ENCODE results near the gene WRAP73. TPM values are rescaled to one million over a fixed set of nuclear protein-coding genes. Genes with fewer than 3 reads are reported as not detected.

Gene WRAP73
- total RNA-seq, 6 experiments from 2014 or later: 5.6 to 9.1 (median 7.1) TPM

DNA sequence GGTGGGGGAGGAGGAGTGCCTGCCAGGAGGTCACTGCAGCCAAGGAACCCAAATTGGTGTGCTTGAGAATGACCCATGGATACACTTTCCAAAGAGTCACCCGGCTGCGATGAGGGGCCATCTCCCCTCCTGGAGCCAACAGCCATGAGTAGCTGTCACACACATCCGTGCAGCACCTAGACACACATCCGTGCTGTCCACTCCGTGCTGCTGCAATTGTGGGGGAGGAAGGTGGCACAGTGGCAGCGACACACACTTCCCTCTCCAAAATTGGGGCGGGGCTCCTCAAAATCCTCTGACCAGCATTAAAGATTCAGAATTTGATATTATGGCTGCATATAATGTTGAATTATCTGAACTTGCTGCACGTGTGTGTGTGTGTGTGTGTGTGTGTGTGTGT, 18.2 kb upstream of the WRAP73 start:
- no peak for TF ChIP-seq POLR2A (IDR thresholded peaks at IDR 0.05)
- TF ChIP-seq, protein P1, sequence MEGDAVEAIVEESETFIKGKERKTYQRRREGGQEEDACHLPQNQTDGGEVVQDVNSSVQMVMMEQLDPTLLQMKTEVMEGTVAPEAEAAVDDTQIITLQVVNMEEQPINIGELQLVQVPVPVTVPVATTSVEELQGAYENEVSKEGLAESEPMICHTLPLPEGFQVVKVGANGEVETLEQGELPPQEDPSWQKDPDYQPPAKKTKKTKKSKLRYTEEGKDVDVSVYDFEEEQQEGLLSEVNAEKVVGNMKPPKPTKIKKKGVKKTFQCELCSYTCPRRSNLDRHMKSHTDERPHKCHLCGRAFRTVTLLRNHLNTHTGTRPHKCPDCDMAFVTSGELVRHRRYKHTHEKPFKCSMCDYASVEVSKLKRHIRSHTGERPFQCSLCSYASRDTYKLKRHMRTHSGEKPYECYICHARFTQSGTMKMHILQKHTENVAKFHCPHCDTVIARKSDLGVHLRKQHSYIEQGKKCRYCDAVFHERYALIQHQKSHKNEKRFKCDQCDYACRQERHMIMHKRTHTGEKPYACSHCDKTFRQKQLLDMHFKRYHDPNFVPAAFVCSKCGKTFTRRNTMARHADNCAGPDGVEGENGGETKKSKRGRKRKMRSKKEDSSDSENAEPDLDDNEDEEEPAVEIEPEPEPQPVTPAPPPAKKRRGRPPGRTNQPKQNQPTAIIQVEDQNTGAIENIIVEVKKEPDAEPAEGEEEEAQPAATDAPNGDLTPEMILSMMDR (IDR thresholded peaks at IDR 0.05): no peak
- WGBS (ENCODE audit: insufficient coverage, low coverage, low lambda C conversion rate, missing lambda C conversion rate): 58% methylated on average over 3 of the region's 8 CpGs

DNA sequence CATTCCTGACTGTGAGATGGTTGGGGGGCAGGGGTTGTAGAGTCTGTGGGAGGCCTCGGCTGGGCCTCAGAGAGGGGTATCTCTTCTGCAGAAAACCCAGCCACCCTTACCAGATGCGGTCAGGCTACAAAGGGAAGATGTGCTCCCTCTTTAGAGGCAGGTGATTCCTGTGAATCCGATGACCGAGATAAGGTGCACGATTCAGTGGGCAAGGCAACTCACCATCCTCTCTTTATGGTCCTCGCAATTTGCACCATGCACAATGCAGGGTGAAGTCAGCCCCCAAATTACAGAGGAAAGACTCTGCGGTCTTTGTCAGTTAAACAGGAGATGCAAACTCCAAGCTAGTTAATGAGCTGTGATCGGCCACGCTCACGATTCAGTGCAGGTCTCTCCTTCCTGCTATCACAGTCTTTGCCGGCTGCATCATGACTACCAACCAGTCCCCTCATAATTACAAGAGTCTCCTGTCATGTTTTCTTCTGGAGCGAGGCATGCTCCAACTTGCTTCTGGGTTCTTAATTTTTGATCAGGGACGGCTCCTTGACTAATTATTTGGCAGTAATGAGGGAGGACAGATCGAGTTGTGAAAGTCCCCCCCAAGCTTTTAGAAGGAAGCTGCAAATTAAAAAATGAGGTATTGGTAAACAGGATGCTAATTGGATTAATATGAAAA, 14.9 kb upstream of the WRAP73 start:
- Histone ChIP-seq H3K27me3 (no peaks in the 10 kb centered on the region), H3K27ac (no peak overlapping the region), H3K9me3 (no peaks in the 10 kb centered on the region), H3K4me1 (peaks cover 0 to 5% (median 2%) of the 10 kb centered on the region in 4 donors), H3K36me3 (no peaks in the 10 kb centered on the region), H3K4me3 (no peak overlapping the region)
- WGBS (ENCODE audit: insufficient coverage, low coverage, low lambda C conversion rate, missing lambda C conversion rate): 75% methylated on average over 6 of the region's 14 CpGs
- TF ChIP-seq, protein P1 (IDR thresholded peaks at IDR 0.05): no peak
- no peak for TF ChIP-seq POLR2A (IDR thresholded peaks at IDR 0.05)
- DNase-seq: peak in 2 of 3 donors; percentile 9 to 41
- no peak for ATAC-seq
- intact Hi-C loops (cut with DNase I): no loop called here

More for the DNA sequence above, 18.2 kb upstream of the WRAP73 start:
- no peaks in the 10 kb centered on the region for H3K27me3 ChIP-seq
- no peaks in the 10 kb centered on the region for H3K9me3 ChIP-seq
- H3K27ac ChIP-seq: no peak overlapping the region
- ATAC-seq (no peak), DNase-seq (peak; percentile 11 to 49 (median 40))
- intact Hi-C loops (cut with DNase I): no loop called here
- no peak overlapping the region for H3K4me3 ChIP-seq
- H3K4me1 ChIP-seq: peaks cover 0 to 5% (median 2%) of the 10 kb centered on the region in 4 donors
- H3K36me3 ChIP-seq: no peaks in the 10 kb centered on the region

- TF ChIP-seq, protein P1 (IDR thresholded peaks at IDR 0.05): no peak
- no peak for TF ChIP-seq POLR2A (IDR thresholded peaks at IDR 0.05)
- peaks cover 0 to 3% (median 1%) of the 10 kb centered on the region in 4 donors for H3K4me1 ChIP-seq
- no peaks in the 10 kb centered on the region for H3K36me3 ChIP-seq
- H3K27me3 ChIP-seq: no peaks in the 10 kb centered on the region
- no CpG with 5 or more reads among the region's 14 CpGs for WGBS (ENCODE audit: insufficient coverage, low coverage, low lambda C conversion rate, missing lambda C conversion rate)
- peak; percentile 14 to 39 (median 32) for DNase-seq
- no peak for ATAC-seq
- H3K27ac ChIP-seq: no peak overlapping the region
- intact Hi-C loops (cut with DNase I): no loop called here
- no peaks in the 10 kb centered on the region for H3K9me3 ChIP-seq
- H3K4me3 ChIP-seq: no peak overlapping the region
These were observed 14.2 kb upstream of the WRAP73 start for GRCh38 chr1:3663999-3664699.

DNA sequence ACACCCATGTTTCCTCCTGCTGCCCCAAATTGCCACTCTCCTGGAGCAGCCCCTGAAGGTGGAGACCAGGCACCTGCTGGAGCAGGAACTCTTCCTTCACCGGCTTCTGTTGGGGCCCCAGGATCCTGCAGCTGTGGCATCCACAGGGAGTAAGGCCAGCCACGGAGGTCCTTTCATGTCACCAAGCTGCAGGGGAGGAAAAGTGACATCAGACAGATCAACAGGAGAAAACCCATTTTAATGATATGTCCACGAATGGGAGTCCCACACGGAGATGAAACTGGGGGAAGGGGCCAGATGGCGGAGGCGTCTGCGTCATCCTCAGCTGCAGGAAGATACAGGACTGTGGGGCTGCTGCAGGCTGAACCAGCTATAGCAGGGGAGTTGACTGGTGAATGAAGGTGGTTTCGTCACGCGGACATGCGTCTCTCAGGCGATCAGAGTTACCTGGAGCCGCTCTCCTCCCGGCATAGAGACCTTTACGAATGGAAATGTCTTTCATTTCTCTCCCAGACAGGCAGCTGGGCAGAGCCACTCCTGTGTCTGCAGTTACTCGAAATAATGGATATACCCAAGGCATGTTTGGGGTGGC, 12.3 kb upstream of the WRAP73 start:
- no peak overlapping the region for H3K27ac ChIP-seq
- no peaks in the 10 kb centered on the region for H3K36me3 ChIP-seq
- 85% methylated on average over 6 of the region's 16 CpGs for WGBS (ENCODE audit: insufficient coverage, low coverage, low lambda C conversion rate, missing lambda C conversion rate)
- TF ChIP-seq POLR2A (IDR thresholded peaks at IDR 0.05): no peak
- TF ChIP-seq, protein P1 (IDR thresholded peaks at IDR 0.05): no peak
- no peak for ATAC-seq
- no peaks in the 10 kb centered on the region for H3K27me3 ChIP-seq
- intact Hi-C loops (cut with DNase I): no loop called here
- no peak overlapping the region for H3K4me3 ChIP-seq
- no peaks in the 10 kb centered on the region for H3K4me1 ChIP-seq
- no peaks in the 10 kb centered on the region for H3K9me3 ChIP-seq
- DNase-seq: no peak

Data from right lobe of liver (tissue), 6 donors.